Fibroblast of skin of right quadriceps (primary cell): ENCODE data around the gene ATXN10.
A peak's percentile ranks its signal among the peaks of the same experiment; 100 is the strongest.
"Not testable (repeated sequence)": the region's sequence is repeated elsewhere in the genome, so short reads cannot be mapped to it uniquely, and the experiment has no call there.

ENCODE experiments used
- DNase-seq: peaks from one replicate; pipeline ENCODE4 v3.0.0-alpha.2; 2013

Gene ATXN10, protein sequence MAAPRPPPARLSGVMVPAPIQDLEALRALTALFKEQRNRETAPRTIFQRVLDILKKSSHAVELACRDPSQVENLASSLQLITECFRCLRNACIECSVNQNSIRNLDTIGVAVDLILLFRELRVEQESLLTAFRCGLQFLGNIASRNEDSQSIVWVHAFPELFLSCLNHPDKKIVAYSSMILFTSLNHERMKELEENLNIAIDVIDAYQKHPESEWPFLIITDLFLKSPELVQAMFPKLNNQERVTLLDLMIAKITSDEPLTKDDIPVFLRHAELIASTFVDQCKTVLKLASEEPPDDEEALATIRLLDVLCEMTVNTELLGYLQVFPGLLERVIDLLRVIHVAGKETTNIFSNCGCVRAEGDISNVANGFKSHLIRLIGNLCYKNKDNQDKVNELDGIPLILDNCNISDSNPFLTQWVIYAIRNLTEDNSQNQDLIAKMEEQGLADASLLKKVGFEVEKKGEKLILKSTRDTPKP

DNA sequence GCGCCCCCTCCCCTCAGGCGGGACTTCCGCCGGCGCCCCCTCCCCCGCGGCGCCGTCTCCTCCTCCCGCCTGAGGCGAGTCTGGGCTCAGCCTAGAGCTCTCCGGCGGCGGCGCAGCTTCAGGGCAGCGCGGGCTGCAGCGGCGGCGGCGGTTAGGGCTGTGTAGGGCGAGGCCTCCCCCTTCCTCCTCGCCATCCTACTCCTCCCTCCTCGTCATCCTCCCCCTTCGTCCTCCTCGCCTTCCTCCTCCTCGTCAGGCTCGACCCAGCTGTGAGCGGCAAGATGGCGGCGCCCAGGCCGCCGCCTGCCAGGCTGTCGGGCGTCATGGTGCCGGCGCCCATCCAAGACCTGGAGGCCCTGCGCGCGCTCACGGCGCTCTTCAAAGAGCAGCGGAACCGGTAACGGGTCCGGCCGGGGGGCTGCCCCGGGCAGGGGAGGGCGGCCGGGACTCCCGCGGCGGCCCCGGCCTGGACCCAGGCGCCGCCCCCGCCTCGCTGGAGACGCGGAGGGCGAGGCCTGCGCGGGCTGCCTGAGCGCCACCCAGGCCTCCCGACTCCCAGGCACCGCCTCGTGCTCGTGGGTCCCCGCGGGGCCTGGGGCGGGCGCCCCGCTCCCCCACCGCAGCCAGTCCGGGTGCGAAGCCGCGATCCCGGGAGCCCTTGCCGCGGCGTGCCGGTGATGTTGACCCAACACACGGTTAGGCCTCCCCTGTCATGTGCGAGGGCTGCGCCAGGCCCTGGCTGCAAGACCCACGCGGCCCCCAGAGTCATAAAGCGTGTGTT is at the start of gene ATXN10:
Gene ATXN10, plus strand, starts transcription at position 52 of the 781 bp plus-strand sequence. Its CDS starts 230 bp downstream, at position 282.
- DNase-seq, result peak; percentile 80

DNA sequence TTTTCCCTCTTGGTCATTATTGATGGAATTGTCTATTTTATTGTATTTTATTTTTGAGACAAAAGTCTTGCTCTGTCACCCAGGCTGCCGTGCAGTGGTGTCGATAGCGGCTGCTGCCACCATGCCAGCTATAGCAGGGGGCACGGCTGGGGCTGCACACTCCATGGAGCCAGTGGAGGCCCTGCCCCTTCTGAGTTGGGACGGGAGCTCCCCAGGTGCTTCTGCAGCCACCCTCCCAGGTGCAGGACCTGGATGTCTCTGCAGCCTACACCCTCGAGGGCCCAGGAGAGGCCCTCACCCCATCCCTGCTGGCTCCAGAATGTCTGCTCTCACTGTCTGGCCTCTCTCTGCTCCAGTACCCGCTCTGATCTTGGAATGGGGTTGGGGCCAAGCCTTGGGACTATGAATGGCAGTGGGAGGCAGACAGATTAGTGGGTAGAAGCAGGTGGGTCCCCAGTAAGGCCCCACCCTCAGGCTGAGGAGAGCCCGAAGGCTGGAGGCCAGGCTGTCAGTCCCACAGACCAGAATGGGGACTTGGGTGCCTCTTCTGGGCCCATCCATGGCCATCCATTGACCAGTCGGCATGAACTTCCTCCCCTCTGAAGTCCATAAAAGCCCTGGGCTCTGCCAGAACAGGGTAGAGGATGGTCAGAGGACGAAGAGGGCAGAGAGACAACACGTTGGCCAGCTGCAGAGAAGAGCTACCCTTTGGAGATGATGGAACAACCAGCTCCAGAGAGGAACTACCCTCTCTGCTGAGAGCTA is 49.6 kb upstream of the ATXN10 start:
- DNase-seq, result no peak

DNA sequence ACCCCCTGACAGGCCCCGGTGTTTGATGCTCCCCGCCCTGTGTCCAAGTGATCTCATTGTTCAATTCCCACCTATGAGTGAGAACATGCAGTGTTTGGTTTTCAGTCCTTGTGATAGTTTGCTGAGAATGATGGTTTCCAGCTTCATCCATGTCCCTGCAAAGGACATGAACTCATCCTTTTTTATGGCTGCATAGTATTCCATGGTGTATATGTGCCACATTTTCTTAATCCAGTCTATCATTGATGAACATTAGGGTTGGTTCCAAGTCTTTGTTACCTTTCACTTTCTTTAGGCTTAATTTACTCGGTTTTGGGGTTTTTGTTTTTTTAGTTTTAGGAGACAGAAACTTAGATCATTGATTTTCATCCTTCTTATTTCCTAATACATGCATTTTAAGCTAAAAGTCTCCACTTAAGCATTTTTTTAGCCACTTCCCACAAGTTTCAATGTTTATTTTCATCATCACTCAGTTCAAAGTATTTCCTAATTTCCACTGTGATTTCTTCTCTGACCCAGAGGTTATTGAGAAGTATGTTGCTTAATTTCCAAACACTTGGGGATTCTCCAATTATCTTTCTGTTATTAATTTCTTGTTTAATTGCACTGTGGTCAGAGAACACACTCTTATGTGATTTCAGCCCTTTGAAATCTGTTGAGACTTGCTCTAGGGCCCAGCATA is 48.0 kb upstream of the ATXN10 start:
- DNase-seq, result not testable (repeated sequence)

DNA sequence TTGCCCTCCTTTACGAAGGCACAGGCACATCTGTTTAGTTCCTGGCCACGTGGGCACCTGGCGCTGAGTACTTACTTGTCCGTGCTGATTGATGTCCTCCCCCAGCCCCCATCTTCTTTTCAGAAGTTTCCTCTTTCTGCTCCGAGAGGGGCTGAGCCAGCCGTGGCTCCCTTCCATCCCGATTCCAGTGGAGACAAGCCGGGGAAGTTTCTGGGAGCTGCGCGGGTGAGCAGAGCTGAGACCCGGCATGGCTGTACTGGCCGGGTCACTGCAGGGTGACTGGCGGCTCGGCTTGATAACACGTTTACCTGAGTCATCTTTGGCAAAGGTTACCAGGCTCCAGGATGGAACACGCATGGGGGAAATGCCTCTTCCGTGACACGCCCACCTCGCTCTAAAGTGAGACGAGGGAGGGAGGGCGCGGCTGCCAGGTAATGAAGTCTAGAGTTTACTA is 45.4 kb upstream of the ATXN10 start:
- no peak for DNase-seq

DNA sequence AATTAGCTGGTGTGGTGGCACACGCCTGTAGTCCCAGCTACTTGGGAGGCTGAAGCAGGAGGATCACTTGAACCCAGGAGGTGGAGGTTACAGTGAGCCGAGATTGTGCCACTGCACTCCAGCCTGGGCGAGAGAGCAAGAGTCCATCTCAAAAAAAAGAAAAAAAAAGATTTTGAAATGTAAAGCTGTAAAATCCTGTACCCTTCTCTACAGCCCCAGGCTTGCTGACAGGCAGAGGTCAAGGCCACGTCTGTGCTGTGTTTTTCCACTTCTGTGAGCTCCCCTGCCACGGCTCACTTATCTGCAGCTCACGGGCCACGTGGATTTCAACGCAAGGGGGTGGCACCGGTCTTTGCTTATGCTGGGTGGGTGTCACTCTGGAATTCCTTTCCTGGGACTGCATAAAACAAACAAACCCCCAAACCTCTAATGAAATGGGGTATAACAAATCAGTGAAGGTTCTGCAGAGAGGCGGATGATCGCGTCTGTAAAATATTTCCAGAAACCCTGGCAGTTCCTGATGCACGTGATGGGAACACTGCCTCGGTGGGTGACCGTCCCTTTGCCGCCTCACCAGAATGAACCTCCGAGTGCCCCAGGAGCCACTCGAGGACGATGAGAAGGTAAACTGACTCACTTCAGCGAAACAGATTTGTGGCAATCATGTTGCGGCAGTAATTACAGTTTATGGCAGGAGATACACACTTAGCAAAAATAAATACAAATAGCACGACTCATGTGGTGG is 44.0 kb upstream of the ATXN10 start:
- DNase-seq, result no peak

DNA sequence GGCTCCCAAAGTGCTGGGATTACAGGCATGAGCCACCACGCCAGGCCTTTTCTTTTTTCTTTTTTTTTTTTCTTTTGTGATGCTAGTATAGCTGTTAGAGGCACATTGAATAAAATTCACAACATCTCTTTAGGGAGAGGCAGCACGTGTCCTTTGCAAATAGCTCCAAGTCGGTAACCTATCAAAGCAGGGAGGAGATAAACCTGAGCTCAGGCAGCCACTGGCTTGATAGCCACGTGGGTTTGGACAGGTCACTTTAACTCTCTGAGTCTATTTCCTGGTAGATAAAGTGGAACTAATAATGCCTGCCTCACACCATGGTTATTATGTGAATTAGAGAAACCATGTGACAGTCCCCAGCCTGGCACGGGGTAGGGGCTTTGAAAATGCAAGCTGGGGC is 43.1 kb upstream of the ATXN10 start:
- DNase-seq, result no peak

DNA sequence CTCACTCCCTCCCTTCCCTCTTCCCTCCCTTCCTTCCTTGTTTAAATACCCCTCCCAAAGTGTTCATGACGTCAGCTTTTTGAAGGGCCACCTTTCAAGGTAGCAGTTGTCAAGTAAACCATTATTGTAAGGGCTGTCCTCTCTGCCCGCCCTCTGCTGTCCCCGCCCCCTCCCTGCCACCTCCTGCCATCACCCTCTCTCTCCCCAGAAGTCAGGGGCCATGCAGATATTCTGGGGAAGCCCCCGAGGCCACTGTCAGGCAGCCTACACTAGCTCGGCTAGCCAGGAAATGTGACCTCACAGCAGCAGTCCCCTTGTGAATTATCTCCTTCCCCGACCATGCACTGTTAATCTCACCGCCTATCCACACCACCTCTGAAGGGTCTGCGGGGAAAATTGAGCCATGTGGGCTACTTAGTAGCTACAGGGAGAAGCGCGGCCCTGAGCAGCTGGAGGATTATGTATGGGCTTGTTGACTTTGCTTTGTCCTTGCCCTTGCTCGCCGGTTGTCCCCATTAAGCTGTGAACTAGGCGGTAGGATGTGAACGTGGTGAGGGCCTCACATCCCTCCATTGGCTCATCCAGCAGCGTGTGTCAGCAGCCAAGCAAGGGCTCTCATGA is 42.1 kb upstream of the ATXN10 start:
- no peak for DNase-seq

DNA sequence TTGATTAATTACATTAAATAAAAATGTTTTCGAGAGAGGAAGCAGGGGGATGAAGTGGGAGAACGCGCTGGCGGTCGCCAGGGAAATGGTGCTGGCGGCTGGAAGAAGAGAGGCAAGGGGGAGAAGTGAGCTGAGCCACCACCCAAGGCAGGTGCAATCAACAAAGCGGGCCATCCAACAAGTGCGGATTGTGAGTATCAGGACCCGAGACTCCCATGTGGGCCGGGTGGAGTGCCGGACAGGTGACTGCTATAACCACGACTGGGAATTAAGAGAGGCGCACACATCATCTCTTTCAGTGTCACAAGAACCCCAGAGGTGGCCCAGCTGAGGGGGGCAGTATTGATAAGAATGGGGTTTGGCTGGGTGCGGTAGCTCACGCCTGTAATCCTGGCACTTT is 41.2 kb upstream of the ATXN10 start:
- DNase-seq, result no peak

DNA sequence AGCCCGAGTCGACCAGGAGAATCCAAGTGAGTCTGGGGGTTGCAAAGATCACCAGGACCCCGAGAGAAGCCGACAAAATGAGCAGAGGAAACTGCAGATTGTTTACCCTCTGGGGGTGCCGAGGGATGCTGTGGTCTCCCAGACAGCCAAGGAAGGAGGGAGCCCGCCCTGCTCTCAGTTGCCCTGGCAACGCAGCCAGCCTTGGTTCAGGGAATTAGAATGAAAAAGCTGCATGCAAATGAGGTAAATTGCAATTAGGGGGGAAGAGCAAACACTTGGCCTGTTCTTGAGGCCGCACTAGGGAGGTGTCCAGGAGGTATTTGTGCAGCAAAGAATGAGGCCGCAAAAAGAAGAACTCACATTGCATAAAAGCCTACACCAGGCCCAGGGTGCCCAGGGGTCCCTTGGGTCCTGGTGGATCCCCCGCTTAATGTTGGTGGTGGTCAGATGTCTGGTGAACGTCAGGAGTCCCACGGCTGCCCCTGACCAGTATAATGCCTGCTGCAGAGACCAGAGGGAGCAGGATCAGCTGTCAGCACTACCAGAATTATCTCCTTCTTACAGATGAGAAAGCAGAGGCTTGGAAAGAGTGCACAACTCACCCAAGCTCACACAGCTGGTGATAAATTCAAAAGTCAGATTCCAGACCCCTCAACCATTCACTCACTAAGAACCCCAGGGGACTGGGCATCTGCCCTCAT is 40.3 kb upstream of the ATXN10 start:
- no peak for DNase-seq

DNA sequence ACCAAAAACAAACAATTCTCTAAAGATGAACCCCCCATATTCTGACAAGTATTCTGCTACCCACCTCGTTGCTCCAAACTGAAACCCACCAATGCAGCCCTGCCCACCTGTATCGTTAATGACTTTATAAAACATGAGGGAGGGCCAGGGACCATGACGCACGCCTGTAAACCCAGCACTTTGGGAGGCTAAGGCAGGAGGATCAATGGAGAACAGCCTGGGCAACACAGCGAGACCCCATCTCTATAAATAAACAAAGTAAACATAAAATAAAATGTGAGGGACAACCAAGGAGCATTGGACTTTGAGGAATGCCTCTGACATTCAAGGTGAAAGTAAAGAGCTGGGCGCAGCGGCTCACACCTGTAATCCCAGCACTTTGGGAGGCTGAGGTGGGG is 39.8 kb upstream of the ATXN10 start:
- no peak for DNase-seq

DNA sequence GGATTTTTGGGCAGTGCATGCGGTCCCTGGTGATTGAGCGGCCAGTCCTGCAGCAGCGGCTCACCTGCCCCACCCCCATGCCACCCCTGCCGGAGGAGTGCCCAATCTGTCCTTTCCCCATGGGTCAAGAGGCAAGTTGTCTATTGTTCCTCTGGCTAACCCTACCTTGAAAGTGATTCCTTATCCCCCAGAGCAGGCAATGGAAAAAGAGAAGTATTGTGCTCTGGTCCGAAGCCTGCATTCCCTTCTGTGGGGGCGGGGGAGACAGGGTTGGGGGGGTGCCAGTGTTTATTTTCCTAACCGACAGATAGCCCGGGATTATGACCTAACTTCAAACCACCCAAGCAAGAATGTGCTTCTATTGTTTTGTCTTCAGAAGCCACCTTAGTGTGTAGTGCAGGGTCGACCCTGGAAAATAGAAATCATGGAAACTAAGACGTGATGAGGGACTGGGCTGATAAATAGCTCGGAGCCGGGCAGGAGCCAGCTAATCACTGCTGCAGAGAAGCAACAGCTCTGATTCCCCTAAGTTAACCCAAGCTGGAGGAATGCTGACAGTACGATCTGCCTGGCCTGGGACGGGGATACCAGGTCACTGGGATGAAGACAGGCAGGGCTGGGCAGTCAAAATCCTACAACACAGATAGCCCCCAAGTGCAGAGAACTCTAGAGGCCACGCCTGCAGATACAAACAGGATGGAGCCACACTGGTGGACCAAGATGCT is 38.7 kb upstream of the ATXN10 start:
- DNase-seq, result no peak

DNA sequence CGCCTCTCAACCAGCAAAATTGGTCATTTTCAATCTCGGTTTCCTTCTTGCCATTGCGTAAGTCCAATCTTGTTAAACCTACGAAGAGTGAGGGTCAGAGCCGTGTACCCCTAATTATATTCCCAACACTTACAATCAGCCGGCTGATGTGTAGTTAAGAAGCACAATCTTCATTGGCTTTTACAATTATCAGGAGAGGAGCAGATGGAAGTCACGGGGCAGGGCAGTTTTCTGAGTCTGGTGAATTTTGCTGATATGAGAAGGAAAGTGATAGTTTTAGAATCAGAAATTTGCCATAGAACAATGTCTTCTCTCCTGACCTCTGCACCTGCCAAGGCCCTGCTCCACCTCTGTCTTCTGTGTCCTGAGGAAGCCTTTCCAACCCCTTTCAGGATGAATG is 35.0 kb upstream of the ATXN10 start:
- DNase-seq, result no peak

DNA sequence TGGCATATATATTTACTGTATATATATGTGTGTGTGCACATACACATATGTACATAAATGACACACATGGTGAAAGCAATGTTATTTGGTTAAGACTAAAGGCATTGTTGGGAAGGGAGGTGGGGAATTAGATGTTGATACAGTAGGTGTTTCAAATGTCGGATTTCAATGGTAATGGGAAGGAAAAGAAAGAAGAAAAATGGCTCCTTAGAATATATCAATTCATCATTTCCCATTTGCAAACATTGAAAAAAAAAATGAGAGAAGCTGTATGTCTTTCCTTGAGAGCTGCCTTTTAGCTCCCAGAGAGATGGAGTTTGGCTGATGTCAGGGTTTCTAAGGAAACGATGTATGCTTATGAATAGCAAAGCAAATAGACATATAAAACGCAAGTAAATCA is 33.4 kb upstream of the ATXN10 start:
- no peak for DNase-seq

DNA sequence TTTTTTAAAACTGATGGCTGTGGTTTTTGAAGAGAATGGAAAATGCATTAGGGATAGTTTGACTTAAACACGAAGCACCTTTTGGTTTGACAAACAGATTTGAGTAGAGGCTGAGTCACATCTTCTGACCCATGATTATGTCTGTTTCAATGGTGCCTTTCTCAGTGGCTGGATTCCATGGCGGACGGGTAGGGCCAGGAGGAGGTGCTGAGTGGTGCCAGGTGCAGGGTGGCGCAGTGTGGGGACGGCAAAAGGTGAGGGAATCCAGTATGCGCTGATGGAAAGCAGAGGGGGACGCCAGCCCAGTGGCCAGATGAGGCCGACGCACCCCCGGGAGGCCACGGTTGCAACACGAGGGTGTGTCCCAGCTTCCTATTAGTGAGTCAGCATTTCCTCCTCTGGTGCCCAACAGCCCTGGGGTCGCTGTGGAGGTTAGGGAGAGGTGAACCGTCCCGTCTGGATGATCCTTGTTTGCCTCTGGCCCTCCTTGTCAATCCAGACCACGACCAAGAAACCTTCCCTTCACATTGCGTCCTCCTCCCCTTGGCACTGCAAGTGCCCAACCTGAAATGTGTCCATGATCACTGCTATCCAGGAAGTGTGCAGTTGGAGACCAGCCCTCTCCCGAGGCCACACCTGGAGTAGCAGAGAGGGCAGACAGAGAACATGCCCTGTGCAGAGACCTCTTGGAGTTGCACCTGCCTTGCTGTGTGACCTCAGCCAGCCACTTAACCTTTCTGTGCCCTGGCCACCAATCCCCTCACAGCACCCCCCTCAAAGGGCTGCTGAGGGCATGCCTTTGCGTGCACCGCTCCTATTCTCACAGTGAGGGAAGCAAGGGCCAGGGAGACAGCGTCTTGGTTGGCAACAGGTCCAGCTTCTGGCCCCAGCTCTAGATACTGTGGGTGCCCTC is 32.5 kb upstream of the ATXN10 start:
- DNase-seq, result no peak

DNA sequence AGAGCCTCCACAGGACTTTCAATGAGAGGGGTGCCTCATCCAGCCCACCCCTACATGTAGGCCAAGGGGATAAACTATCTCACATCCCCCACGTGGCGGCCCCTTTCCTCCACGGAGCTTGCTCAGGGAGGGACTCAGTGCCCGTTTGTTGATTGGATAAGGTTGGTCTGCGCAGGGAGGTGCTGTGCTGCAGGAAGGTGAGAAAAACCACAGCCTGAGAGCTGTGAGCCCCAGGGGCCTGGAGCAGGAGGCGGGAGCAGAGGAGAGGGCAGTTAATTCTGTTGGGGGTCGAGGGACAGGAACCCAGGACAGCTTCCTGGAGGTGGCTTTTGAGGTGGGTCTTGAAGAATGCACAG is 31.9 kb upstream of the ATXN10 start:
- DNase-seq, result no peak

DNA sequence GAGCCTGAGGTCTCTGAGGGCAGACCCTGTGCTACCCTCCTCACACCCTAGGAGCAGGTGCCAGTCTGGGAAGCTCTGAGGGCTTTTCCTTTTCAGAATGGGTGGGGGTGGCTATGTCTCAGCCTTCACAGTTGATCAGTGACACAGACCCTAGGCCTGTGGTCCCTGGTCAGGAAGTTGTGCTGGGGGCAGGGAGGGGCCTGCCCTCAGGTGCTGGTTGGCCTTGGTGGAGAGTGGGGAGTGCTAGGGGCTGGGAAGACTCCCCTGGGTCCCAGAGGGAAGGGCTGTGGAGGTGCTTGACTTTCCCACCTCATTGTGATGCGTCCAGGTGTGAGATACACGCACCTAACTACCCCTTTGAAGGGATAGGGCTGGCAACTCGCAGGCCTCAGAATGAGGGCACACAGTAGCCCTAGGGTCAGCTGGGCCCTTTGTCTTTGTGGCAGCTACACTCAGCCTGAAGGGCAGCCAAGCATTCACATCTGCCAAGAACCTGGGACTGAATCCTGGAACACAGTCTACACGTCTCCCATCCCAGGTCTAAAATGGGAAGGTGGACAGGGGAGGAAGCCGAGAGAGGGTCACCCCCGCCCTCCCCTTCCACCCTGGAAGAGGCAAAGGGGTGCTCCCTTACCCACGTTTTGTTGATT is 31.2 kb upstream of the ATXN10 start:
- no peak for DNase-seq

DNA sequence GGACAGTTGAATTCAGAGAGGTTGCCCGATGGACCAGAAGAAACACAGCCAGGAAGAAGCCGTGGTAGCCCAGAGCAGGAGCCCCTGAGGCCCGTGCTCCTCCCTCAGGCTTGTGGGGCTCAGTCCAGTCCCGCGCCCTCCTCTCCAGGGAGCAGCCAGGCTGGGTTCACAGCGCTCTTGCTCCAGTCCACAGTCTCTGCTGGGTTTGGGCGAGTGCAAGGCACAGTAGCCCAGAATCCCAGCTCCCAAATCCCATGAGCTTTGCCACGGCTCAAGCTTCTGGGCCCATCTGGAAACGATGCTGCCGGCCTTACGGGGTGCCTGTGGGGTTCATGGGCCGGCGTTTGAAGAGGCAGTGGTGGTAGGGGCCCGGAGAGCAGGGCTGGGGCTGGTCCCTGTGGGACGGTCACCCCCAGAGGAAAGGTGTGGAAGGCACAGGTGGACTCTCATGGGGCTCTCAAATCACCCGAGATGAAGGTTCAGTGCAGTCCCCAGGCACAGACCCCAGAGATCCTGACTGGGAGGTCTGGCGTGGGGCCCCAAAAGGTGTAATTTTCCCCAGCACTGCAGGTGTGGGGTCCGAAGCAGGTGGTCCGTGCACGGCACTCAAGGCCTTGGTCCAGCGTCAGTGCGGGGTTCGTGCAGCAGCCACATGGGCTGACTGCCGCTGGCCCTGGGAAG is 30.6 kb upstream of the ATXN10 start:
- no peak for DNase-seq

DNA sequence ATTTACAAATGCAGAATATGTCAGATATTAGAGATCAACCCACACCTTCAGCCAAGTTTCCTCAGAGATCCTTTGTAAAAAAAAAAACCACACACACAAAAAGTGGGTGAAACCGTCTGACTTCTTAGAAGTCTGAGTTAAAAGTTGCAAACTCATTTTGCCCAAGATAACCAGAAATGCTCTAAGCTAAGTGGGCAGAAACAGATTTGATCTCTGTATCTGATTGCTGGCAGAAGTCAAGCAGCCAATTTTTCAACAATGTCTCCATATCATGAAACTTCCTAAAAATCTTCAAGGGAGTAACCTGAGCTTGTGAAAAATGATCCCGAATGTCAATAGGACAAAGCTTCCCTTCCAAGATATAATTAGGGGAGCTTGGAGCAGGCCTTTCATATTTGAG is 28.6 kb upstream of the ATXN10 start:
- DNase-seq, result no peak
